H9 (cell line): ENCODE measurements around the gene ACAT1. TPM values are rescaled to one million over a fixed set of nuclear protein-coding genes. Genes with fewer than 3 reads are reported as not detected.

Source experiments
- DNase-seq: peaks from one replicate; pipeline ENCODE4 v3.0.0-alpha.2; 2017
- H2AFZ ChIP-seq: one replicate; pipeline ENCODE4 v1.6.1; 2013; ENCODE audit warnings: mild to moderate bottlenecking, low read length, control low read depth, moderate library complexity
- H2AK5ac ChIP-seq: 2 replicates; pipeline ENCODE4 v1.6.1; 2013; ENCODE audit warnings: low read length, control low read depth, mixed read lengths; ENCODE audit not compliant: insufficient read length
- H2BK120ac ChIP-seq: one replicate; pipeline ENCODE4 v1.6.1; 2013; ENCODE audit warnings: low read depth, mild to moderate bottlenecking, low read length, control low read depth, inconsistent platforms; ENCODE audit not compliant: poor library complexity, severe bottlenecking
- H2BK12ac ChIP-seq: 2 replicates; pipeline ENCODE4 v1.6.1; 2013; ENCODE audit warnings: low read length, control low read depth, mixed read lengths, low read depth; ENCODE audit not compliant: insufficient read length
- H2BK15ac ChIP-seq: 2 replicates; pipeline ENCODE4 v1.6.1; 2013; ENCODE audit warnings: low read depth, low read length, control low read depth
- H2BK20ac ChIP-seq: one replicate; pipeline ENCODE4 v1.6.1; 2013; ENCODE audit warnings: low read depth, mild to moderate bottlenecking, low read length, control low read depth, inconsistent platforms; ENCODE audit not compliant: poor library complexity, severe bottlenecking
- H2BK5ac ChIP-seq: 2 replicates; pipeline ENCODE4 v1.6.1; 2013; ENCODE audit warnings: low read length, control low read depth, mixed read lengths; ENCODE audit not compliant: insufficient read length
- H3K14ac ChIP-seq: 2 replicates; pipeline ENCODE4 v1.6.1; 2013; ENCODE audit warnings: low read length, control low read depth; ENCODE audit not compliant: insufficient read depth
- H3K18ac ChIP-seq: 2 replicates; pipeline ENCODE4 v1.6.1; 2013; ENCODE audit warnings: low read depth, mild to moderate bottlenecking, mixed read lengths, low read length, control low read depth; ENCODE audit not compliant: insufficient read length
- H3K23ac ChIP-seq: 2 replicates; pipeline ENCODE4 v1.6.1; 2013; ENCODE audit warnings: low read length, control low read depth, mixed read lengths, low read depth; ENCODE audit not compliant: insufficient read length
- H3K23me2 ChIP-seq: 2 replicates; pipeline ENCODE4 v1.6.1; 2013; ENCODE audit warnings: low read depth, mild to moderate bottlenecking, mixed read lengths, low read length, control low read depth; ENCODE audit not compliant: insufficient read length, poor library complexity, severe bottlenecking
- H3K27ac ChIP-seq: 2 replicates; pipeline ENCODE4 v1.5.1; 2013; ENCODE audit warnings: low read length, control low read depth, mixed read lengths, low read depth; ENCODE audit not compliant: insufficient read length
- H3K27me3 ChIP-seq: 2 replicates; pipeline ENCODE4 v1.6.1; 2013; ENCODE audit warnings: low read length, control low read depth, inconsistent platforms; ENCODE audit not compliant: insufficient read depth
- H3K4ac ChIP-seq: 2 replicates; pipeline ENCODE4 v1.6.1; 2013; ENCODE audit warnings: low read depth, mild to moderate bottlenecking, control low read depth, inconsistent platforms, low read length, moderate library complexity
- H3K4me1 ChIP-seq: 2 replicates; pipeline ENCODE4 v1.6.1; 2013; ENCODE audit warnings: low read length, control low read depth, inconsistent platforms; ENCODE audit not compliant: insufficient read depth
- H3K4me2 ChIP-seq: 2 replicates; pipeline ENCODE4 v1.6.1; 2013; ENCODE audit warnings: low read length, control low read depth, mixed read lengths; ENCODE audit not compliant: insufficient read length, insufficient read depth
- H3K56ac ChIP-seq: 2 replicates; pipeline ENCODE4 v1.6.1; 2013; ENCODE audit warnings: low read depth, mild to moderate bottlenecking, mixed read lengths, low read length, control low read depth; ENCODE audit not compliant: insufficient read length
- H3K79me1 ChIP-seq: 2 replicates; pipeline ENCODE4 v1.6.1; 2013; ENCODE audit warnings: low read depth, mild to moderate bottlenecking, moderate library complexity, low read length, control low read depth, inconsistent platforms; ENCODE audit not compliant: insufficient read depth, poor library complexity, severe bottlenecking
- H3K79me2 ChIP-seq: 2 replicates; pipeline ENCODE4 v1.6.1; 2013; ENCODE audit warnings: low read length, control low read depth, inconsistent platforms; ENCODE audit not compliant: insufficient read depth
- H3K9ac ChIP-seq: 2 replicates; pipeline ENCODE4 v1.6.1; 2013; ENCODE audit warnings: low read length, control low read depth, mixed read lengths; ENCODE audit not compliant: insufficient read length; ENCODE audit errors: extremely low read depth
- H3K9me3 ChIP-seq: one replicate; pipeline ENCODE4 v1.6.1; 2013; ENCODE audit warnings: low read depth, low read length, inconsistent platforms; ENCODE audit not compliant: control insufficient read depth
- H3T11ph ChIP-seq: one replicate; pipeline ENCODE4 v1.6.1; 2013; ENCODE audit warnings: mild to moderate bottlenecking, low read length, control low read depth, inconsistent platforms
- H4K20me1 ChIP-seq: one replicate; pipeline ENCODE4 v1.6.1; 2013; ENCODE audit not compliant: control insufficient read depth, insufficient read length, insufficient read depth
- H4K5ac ChIP-seq: 2 replicates; pipeline ENCODE4 v1.6.1; 2013; ENCODE audit warnings: low read depth, mild to moderate bottlenecking, mixed read lengths, low read length, control low read depth; ENCODE audit not compliant: insufficient read length
- H4K8ac ChIP-seq: replicated peaks from 2 replicates; pipeline ENCODE4 v1.6.1; 2013; ENCODE audit warnings: low read length, control low read depth, mixed read lengths, low read depth; ENCODE audit not compliant: insufficient read length
- H4K91ac ChIP-seq: 2 replicates; pipeline ENCODE4 v1.6.1; 2013; ENCODE audit warnings: low read depth, mild to moderate bottlenecking, moderate library complexity, mixed read lengths, low read length, control low read depth; ENCODE audit not compliant: insufficient read length
- H3K27ac Mint-ChIP-seq, 3 experiments: 2 replicates in 2 of 3; 3 replicates in 1 of 3; pipeline ENCODE4 v1.8.0; 2020 to 2021; ENCODE audit warnings: mixed read lengths in 3 of 3, mild to moderate bottlenecking in 1 of 3, moderate library complexity in 1 of 3
- H3K27me3 Mint-ChIP-seq: 2 replicates; pipeline ENCODE4 v1.8.0; 2021; ENCODE audit warnings: low read depth, mild to moderate bottlenecking, moderate library complexity, mixed read lengths
- H3K36me3 Mint-ChIP-seq, 3 experiments: 2 replicates in 2 of 3; 3 replicates in 1 of 3; pipeline ENCODE4 v1.8.0; 2020 to 2021; ENCODE audit warnings: low read depth in 3 of 3, mixed read lengths in 3 of 3; ENCODE audit not compliant: insufficient read depth in 1 of 3
- H3K4me1 Mint-ChIP-seq, 2 experiments: 2 replicates each; pipeline ENCODE4 v1.8.0; 2020; ENCODE audit warnings: mixed read lengths in 2 of 2
- H3K4me3 Mint-ChIP-seq, 2 experiments: 2 replicates in 1 of 2; 3 replicates in 1 of 2; pipeline ENCODE4 v1.8.0; 2020 to 2021; ENCODE audit warnings: mild to moderate bottlenecking in 2 of 2, mixed read lengths in 2 of 2, moderate library complexity in 1 of 2
- H3K9me3 Mint-ChIP-seq, 2 experiments: 2 replicates in 1 of 2; 3 replicates in 1 of 2; pipeline ENCODE4 v1.8.0; 2020; ENCODE audit warnings: mild to moderate bottlenecking in 2 of 2, mixed read lengths in 2 of 2, moderate library complexity in 1 of 2
- CTCF ChIP-seq: fragments of 200-600 bp; sonication (generic); conservative IDR thresholded peaks from 3 replicates; pipeline ENCODE4 v1.8.0; 2021; ENCODE audit warnings: antibody characterized with exemption, mild to moderate bottlenecking
- WGBS: extraction: QIAGEN DNeasy Blood & Tissue Kit; methylation state at CpG from one replicate; pipeline ENCODE4 v1.1.7; 2013; ENCODE audit warnings: missing lambda C conversion rate, low lambda C conversion rate, mixed read lengths; ENCODE audit not compliant: insufficient read length; ENCODE audit errors: extremely low coverage; 5-methylcytosine and 5-hydroxymethylcytosine counted together
- total RNA-seq: library from RNA; stranded (reverse); gene quantifications from 2 replicates; pipeline ENCODE4 v1.2.1, GENCODE V29; 2021

ACAT1 gene
- total RNA-seq, 1 experiment from 2014 or later = 39.1 TPM

- no peaks in the 10 kb centered on the region for H3K23me2 ChIP-seq
- no CpG with 5 or more reads among the region's 5 CpGs for WGBS
- peak overlapping the region in 1 of 3 experiments; percentile 8; a peak in 1 of 7 replicates for H3K27ac Mint-ChIP-seq
These were observed 5.7 kb upstream of the ACAT1 start for GRCh38 chr11:108115500-108116140.

More at GRCh38 chr11:108115500-108116140, 5.7 kb upstream of the ACAT1 start:
- Histone ChIP-seq H3K9me3 (no peaks in the 10 kb centered on the region), H2AK5ac (no peak overlapping the region), H3K4me2 (no peak overlapping the region), H2BK120ac (no peak overlapping the region), H3K18ac (no peak overlapping the region), H2BK12ac (no peak overlapping the region), H2BK20ac (no peak overlapping the region), H2BK15ac (no peak overlapping the region), H3K79me1 (no peaks in the 10 kb centered on the region), H3K4ac (no peak overlapping the region), H3K56ac (no peak overlapping the region), H4K5ac (no peak overlapping the region), H2AFZ (no peak overlapping the region), H2BK5ac (no peak overlapping the region), H3K27me3 (no peaks in the 10 kb centered on the region), H4K91ac (no peak overlapping the region), H3K79me2 (no peaks in the 10 kb centered on the region), H4K20me1 (no peaks in the 10 kb centered on the region), H3K27ac (no peak overlapping the region), H3T11ph (no peak overlapping the region), H3K4me1 (no peaks in the 10 kb centered on the region), H3K9ac (no peak overlapping the region), H4K8ac (no peak overlapping the region), H3K23ac (no peak overlapping the region), H3K14ac (no peak overlapping the region)
- Mint-ChIP-seq H3K4me1 (peaks cover 12% of the 10 kb centered on the region in 2 experiments), H3K27me3 (no peaks in the 10 kb centered on the region; the same call in 1 of the 2 replicates), H3K9me3 (no peaks in the 10 kb centered on the region), H3K4me3 (no peak overlapping the region), H3K36me3 (no peaks in the 10 kb centered on the region; a peak in 1 of 7 replicates)
- peak; percentile 36 for DNase-seq
- no peak for TF ChIP-seq CTCF
